Globus pallidus (tissue), 1 donor: ENCODE measurements around the gene CARHSP1.
"Not testable (repeated sequence)": the region's sequence is repeated elsewhere in the genome, so short reads cannot be mapped to it uniquely, and the experiment has no call there.

Experiments used
- DNase-seq: peaks from one replicate; pipeline ENCODE4 v3.0.0-alpha.2; 2015; ENCODE audit warnings: low spot score

Gene CARHSP1

DNA sequence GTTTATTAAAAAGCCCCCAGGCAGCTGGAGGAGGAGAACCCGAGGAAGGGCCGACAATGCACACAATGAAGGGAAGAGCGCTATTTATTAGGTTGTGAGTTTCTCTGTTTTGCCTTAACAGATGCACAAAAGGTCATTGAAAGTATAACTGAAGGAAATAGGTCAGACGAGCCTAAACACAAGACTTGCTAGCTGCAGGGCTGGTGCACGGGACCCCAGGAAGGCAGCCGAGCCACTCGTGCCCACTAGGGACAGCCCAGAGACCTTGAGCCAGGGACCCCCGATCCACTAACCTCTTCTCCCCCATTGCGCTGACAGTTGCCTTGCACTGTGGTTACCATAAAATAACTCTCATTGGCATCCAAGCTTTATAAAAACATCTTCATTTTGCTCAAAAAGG lies 24.6 kb upstream of the CARHSP1 start:
- no peak for DNase-seq

DNA sequence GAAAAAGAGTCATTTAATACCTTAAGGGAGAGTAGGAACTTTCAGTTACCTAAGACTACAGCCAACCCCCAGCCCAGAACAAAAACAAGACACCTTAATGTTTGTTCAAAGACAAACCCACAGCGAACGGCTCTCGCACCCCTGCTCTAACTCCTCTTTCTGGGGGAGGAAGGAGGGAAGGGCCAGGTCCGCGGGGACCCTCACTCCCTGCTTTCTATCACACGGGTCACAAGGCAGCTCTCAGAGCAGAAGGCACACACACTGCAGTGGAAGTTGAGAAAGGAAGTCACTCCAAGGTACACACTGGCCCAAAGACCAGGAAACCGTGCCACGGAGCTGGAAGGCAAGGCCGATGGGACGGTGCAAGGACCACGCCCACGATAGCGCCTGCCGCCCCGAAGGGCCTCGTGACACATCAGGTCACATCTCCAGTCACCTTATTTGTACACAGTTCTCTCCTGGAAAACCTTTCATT lies 23.3 kb upstream of the CARHSP1 start:
- DNase-seq = no peak

DNA sequence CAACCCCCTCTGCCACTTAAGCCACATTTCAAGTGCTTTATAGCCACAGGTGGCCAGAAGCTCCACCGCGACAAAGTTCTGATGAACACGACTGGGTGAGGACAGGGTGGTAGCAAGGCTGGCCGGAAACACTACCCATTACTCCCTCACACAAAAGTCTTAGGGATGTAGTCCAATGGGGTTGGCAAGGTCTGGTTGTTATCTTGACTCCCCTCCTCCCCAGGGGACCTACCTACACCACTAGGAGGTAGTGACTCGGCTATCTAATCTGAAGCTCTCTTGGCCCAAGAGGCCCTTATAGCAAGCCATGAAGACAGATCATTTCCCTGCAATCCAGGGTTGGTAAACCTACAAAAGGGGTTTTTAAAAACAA lies 21.7 kb upstream of the CARHSP1 start:
- DNase-seq = no peak

DNA sequence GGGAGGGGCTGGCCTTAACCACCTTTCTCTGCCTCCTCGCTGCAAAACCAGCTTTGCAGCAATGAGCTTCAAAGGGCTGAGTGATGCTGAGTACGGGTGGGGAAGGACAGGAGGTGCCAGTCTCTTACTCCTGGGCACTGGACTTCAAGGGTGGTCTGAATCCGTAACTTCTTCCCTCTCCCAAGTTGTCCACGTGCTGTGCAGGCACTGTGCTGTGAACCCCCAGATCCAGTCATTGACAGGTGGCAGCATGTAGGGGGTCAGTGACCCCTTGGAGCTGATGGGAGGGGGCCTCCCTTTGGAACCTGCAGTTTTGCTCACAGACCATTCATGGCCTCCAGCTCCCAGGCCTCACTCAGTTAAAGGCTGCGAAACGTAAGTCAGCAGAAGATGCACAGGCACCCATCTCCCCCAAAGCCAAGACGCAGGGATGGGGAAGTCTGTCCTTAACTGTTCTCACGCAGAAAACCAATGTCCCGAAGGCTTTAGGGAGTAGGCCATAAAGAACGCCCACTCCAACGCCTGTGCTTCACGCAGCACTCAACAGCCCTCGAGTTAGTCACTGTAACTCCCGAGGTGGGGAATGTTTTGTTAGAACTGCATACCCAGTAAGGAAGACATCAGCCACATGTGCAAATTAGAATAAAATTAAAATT lies 21.2 kb upstream of the CARHSP1 start:
- DNase-seq = no peak

DNA sequence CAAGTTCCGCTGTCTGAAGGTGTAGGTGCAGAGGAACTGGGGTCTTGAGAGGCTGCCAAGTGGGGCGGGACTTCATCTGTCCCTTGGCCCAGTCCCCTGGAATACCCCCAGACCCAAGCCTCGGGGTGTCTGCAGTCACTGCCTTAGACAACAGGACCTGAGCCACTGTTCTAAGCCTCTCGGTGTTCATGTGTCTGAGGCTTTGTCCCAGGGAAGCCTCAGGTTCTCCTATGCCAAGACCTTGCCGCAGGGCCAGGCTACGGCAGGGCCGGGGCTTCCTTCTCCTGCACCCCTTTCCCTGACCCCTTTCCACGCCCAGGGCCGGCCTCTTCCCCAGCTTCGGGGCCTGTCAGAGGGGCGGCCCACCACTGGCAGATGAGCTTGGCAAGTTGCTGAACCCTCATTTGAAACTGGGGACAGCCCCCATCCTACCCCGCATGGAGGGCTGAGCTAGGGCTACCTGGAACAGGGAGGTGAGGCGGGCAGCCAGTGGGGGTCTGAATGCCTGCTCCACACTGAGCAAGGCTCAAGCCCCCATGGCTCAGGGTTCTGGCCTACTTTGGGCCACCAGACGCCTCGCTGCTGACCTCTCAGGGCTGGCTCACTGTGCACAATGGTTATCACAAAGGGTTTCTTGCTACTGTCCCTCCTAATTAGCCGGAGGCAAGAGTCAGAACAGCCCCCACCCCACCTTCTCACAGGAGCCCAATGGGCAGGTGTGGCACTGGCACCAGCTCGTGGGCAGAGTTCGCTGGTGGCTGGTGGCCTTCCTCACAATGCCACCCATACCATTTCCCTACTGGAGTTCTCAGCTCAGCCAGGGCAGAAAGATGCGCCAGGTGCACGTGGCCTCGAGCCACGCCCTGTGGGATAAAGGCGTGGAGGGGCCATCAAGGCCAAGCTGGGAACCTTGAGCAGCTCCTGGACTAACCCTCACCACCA lies 20.4 kb upstream of the CARHSP1 start:
- no peak for DNase-seq

DNA sequence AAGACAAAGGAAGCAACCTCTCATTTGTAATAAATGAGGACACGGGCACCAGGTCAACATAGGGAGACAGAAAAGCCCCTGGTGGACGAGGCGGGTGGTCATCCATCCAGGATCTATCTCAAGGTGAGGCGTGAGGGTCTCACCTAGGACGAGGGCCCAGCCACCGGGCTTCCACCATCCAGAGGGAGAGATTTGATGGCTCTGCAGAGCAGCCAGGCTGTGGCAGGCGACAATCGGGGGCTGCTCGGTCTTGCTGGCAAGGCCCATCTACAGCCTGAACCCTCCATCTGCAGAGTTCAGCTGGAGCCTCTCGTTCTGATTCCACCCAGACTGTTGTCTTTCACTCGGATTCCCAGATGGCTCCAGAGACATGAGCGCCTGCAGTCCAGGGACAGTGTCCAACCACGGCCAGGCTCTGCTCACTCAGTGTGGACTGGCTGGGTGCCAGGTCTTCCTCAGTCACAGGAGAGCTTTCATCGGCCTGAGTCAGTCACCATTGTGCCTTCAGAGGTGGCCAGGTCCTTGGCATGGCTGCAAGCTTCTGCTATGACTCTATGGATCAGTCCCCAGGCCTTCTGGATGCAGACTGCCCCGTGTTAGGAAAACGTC lies 19.2 kb upstream of the CARHSP1 start:
- DNase-seq = peak; percentile 81

DNA sequence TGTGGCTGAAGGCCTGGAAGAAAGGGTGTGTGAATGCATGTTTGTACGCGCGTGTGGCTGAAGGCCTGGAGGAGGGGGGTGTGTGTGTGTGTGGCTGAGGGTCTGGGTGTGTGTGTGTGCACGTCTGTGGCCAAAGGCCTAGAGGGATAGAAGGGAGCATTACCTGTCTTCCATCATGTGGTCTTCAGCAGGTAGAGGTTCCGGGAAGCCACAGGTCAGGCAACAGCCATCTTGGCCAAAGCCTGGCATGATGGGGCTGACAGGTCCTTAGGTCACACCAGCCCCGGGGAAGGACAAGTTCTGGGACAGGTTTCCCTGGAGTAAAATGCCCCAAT lies 18.6 kb upstream of the CARHSP1 start:
- no peak for DNase-seq

DNA sequence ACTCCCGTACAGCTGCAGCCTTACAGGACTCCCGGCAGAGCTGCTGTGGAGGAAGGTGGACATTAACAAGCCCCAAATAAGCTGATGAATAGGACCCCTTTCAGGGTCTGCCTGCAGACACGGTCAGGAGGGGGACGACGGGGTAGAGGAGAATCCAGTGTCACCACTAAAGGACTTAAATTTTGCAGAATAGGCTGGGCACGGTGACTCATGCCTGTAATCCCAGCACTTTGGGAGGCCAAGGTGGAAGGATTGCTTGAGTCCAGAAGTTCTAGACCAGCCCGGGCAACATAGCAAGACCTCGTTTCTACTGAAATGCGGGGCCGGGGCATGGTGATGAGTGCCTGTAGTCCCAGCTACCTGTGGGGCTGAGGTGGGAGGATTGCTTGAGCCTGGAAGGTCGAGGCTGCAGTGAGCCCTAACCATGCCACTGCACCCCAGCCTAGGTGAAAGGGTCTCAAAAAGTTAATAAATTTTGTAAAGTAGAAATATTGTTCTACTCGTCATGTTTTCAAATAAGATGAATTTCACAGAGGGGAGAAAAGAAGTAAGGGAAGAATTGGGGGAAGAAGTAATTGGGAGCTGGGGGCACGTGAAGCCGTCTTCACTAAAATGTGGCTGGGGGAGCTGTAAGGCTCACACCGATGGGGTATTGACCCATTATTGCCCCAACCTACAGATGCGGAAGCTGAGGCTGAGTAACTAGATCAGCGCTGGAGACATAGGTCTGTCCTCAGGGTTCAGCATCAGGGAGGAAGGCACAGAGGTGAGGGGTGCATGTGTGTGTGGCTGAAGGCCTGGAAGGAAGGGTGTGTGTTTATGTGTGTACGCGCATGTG lies 18.0 kb upstream of the CARHSP1 start:
- no peak for DNase-seq

DNA sequence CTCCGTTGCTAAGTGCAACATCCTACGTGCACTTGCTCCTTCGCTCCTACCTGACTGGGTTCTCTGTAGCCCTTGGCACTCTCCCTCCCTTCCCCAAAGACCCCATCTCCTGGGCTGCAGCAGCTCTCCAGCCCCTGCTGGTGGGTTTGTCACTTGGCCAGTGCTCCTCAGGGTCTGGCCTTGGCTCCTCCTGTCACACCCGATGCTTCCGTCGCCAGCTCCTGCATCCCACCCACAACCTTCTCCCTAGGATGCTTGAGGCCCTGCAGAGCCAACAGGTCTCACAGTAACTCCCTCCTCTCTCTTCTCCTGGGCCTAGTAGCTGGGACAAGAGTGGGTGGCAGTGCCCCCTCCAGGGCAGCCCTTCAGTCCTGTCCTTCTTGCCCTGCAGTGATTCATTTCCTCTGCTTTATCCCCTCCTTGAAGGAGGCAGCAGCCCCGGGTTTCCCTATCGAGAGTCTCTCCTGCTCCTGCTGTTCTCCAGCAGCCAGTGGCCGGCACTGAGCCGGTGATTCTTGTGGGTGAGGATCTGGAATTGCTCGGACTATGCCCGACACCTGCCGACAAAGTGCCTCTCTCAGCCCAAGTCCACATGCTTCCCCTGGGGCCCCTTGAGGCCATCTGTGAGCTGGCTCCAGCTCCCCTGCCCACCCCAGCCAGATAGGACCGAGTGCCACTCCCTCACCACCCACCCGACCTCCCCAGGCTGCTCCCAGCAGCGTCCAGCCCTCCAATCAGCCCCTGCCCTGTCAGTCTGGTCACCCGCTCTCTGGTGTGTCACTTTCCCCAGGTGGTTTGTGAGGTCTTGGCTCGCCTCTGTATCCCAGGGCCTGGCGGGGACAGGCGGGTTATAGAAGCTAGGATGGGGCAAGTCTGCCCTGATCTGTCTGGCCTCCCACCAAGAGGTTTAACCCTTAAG lies 17.1 kb upstream of the CARHSP1 start:
- DNase-seq = no peak

DNA sequence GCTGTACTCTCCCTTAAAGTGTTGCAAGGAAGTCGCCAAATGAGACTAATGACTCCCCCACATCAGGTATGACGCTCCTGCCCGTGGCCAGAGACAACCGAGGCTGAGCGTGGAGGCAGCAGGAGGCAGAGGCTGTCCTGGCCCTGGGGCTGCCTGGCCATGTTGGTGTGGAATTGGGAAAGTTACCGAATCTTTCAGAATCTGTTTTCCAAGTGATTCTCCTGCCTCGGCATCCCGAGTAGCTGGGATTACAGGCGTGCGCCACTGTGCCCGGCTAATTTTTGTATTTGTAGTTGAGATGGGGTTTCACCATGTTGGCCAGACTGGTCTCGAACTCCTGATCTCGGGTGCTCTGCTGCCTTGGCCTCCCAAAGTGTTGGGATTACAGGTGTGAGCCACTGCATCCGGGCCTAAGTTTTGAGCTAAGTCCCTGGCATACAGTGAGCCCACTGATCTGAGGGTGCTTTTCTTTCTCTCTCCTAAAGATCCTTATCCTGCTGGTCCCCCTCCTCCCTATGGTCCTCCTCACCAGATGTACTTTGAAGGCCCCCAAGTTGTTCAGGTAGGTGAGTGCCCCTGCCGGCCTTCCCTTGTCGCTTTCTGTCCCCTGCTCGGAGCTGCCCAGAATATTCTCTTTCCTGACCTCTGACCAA lies 14.0 kb upstream of the CARHSP1 start:
- no peak for DNase-seq

DNA sequence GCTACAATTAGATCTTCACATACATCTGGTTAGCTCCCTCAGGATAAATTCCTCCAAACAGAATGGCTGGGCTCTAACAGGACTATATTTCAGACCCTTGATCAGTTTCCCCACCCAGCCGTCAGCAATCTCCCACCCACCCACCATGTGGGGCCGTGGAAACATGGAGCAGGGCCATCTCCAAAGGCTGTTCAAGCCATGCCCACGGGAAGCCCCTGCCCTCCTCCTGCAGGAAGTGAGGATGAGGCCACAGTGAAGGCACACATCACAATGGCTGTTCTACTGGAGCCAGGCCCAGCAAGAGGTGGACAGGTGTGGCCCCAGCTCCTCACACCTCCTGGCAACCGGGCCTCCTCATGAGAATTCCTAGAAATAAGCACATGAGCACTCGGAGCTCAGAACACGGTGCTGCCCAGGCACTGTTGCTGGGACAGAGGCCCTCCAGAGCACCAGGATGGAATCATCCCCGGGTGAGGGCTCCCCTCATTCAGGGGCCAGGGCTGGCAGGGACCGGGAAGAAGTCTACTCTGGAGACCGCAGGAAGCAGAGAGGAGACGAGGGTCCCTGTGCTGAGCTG lies 13.3 kb upstream of the CARHSP1 start, which contains the start of gene LITAFD:
Gene LITAFD, plus strand, starts transcription at position 311 of the 577 bp plus-strand sequence. CDS start 2,005 bp downstream, outside the sequence.
- DNase-seq = no peak

DNA sequence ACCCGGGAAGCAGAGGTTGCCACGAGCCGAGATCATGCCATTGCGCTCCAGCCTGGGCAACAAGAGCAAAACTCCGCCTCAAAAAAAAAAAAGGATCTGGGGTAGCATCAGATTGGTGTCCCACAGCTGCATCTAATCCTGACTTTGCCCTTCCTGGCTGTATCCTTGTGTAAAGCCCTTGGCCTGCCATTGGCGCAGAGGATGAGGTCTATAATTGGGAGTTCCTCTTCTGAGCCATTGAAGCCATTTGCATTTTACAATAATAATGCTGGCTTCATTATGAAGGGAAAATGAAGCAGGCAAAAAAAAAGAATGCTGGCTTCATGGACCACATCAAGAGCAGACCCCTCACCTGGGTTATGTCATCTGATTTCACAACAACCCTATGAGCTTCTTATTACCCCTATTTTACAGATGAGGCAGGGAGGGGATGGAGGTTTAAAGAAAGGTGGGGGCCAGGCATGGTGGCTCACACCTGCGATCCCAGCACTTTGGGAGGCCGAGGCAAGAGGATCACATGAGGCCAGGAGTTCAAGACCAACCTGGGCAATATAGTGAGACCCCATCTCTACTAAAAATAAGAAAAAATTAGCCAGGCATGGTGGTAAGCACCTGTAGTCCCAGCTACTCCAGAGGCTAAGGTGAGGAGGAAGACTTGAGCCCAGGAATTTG lies 12.2 kb upstream of the CARHSP1 start:
- no peak for DNase-seq

DNA sequence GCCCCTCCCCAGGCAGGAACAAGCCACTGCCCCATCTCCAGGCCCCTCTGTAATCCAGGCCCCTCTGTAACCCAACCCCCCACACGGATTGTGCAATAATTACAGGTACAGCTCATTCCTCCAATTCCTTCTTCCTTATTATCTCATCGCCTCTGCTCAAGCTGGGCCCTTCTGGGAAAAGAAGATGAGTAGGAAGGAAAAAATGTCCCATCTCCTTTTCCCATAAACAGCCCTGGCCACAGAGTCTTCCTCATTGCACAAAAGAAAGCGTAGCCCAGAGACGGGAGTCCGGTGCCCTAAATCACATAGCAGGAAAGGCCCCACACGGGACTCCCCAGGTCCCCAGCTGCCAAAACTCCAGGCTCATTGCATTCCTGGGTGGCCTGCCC lies 9.7 kb upstream of the CARHSP1 start:
- no peak for DNase-seq

DNA sequence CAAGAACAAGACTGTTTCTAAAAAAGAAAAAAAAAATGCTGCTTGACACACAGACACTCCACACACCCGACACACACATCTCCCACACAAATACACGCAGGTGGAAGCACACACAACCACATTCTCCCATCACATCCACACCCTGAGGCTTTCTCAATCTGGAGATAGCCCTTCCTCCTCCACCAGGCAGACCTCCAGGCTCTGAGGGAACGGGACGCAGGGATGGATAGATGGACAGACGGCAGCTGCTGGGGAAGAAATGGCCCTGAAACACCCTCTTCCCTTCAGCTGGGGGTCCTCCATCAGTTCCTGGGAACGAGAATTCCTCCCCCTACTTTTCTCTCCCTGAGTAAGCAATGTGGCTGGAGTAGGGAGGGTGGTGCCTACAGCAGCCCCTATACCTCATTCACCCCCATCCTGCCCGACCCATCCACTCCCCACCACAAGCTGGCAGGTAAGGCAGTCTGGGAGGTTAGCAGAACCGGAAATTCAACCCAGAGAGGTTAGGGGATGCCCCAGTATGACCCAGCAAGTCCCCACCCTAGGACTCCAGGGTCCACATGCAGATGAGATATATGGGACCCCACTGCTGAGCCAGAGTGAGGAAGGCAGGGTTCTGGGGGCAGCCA lies 9.2 kb upstream of the CARHSP1 start:
- no peak for DNase-seq

DNA sequence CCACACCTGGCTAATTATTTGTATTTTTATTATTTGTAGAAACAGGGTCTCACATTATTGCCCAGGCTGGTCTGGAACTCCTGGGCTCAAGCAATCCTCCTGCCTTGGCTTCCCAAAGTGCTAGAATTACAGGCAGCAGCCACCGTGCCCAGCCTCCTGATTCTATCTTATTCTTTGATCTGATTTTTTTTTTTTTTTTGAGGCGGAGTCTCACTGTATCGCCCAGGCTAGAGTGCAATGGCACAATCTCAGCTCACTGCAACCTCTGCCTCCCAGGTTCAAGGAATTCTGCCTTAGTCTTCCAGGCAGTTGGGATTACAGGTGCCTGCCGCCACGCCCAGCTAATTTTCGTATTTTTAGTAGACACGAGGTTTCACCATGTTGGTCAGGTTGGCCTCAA lies 6.5 kb upstream of the CARHSP1 start:
- not testable (repeated sequence) for DNase-seq

DNA sequence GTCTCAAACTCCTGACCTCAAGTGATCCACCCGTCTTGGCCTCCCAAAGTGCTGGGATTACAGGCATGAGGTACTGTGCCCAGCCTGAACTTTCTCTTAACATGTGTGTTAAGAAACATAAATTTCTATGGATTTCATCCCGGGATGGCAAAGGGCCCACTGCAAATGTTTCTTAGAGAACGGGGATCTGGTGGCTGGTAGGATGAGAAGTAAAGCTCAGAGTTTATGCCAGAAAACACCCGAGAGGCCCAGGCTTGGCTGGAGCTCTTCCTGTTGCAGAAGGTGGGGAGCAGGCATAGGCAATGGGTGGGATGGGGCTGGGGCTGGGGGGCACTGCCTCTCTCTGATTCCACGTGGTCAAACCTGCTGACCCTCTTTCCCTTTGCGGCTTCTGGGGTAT lies 5.6 kb upstream of the CARHSP1 start:
- DNase-seq = no peak

DNA sequence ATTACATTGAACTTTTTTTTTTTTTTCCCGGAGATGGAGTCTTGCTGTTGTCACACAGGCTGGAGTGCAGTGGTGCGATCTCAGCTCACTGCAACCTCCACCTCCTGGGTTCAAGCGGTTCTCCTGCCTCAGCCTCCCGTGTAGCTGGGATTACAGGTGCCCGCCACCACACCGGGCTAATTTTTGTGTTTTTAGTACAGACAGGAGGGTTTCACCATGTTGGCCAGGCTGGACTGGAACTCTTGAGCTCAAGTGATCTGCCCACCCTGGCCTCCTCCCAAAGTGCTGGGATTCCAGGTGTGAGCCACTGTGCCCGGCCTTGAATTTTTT lies 5.0 kb upstream of the CARHSP1 start:
- not testable (repeated sequence) for DNase-seq

DNA sequence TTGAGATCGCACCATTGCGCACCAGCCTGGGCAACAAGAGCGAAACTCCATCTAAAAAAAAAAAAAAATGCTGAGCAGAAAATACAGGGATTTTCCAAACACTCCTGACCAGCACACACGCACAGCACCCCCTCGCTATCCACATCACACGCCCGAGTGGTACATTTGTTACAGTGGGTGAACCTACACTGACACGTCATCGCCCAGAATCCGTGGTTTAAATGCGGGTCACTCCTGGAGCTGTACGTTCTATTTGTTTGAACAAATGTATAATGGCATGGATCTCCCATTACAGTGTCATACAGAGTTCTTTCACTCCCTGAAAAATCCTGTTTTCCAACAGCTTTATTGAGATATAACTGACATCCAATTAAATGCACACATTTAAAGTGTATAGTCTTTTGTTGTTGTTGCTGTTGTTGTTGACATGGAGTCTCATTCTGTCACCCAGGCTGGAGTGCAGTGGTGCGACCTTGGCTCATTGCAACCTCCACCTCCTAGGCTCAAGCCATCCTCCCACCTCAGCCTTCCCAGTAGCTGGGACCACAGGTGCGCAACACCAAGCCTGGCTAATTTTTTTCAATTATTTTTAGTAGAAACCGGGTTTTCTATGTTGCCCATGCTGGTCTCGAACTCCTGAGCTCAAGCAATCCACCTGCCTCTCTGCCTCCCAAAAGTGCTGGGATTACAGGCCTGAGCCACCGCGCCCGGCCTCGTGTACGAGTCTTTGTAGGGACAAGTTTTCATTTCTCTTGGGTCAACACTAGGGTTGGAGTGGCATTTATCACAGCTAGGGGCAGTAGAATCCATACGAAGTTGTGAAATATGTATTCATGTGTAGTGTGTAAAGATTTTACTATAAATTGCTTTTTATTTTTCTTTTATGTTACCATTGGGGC lies 4.4 kb upstream of the CARHSP1 start:
- no peak for DNase-seq
